GM21447 (cell line): Measurements from ENCODE around the gene UBE2O.

Experiments
- ATAC-seq: cut with Tn5 transposase; IDR thresholded peaks from one replicate; pipeline ENCODE4 v1.9.1; 2021; ENCODE audit not compliant: unreplicated experiment

Gene UBE2O

DNA sequence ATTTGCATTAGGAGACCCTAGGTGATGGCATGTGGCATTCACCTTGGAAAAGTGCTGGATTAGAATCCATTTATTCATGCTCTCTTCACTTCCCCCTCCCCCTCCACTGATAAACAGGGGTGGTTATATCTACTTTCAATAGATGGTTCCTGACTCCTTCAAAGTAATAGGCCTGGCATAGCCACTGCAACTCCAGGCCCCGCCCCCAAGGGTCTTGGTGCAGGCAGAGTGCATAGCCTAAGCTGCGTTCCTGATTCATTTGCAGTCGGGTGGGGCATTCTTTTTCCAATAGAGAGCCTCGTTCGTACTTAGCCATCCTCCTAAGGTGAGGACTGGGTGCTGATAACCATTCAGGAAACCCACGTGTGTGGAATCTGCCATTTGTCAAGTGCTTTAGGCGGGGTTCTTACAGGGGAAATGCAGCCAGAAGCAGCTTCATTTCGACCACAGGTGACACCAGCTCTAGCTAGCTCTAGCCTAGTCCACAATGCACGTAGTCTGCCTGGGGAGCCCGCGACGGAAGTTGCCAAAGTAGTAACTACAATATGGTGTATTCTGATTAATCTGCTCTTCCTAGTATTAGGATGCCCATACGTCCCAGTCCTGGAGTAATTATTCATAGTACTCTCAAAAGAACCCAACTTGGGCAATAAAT lies 11.1 kb downstream of the UBE2O start:
- ATAC-seq: no peak

DNA sequence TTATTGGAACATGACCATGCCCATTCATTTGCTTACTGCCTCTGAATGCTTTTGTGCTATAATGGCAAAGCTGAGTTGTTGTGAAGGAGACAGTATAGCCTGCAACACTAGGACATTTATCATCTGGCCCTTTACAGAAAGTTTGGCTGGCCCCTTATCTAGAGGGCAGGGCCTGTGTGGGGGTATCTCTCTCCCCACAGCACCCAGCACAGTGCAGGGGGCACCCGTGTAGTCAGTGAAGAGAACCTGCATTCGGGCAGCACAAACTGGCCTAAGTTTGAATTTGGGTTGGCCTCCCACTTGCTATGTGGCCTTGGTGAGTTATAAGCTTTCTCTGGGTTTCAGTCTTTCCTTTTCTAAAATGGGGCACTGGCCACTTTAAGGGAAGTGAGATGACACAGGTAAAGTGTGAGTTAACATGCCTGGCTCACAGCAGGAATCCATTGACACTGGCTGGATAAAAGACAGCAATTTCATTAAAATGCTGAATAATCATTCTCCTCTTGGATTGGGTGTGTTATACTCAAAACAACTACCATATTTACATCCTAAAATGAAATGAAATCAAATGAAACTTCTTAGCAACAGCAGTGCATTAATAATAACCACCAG lies 12.1 kb downstream of the UBE2O start:
- no peak for ATAC-seq

DNA sequence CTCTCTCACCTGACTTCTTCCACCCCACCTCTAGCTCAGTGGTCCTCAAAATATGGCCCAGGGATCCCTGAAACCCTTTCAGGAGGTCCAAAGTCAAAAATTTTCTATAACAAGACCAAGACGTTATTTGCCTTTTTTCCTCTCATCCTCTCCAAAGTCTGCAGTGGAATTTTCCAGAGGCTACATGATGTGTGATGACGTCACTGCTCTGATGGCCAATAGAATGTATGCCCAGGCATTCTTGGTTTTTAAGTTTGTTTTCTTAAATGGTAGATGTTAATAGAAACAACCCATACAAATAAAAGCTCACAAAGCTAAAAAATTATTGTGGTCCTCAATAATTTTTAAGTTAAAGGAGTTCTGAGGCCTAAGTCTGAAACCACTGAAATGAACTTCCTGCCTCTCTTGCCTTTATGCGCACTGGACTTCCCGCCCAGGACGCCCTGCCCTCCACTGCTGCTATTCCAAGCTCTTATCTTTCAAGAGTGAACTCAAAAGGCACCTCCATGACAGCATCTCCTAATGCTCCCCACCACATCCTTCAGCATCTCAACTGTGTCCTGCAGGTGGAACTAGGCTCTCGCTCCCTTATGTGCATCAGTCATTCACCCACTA lies 13.5 kb downstream of the UBE2O start:
- ATAC-seq: no peak

DNA sequence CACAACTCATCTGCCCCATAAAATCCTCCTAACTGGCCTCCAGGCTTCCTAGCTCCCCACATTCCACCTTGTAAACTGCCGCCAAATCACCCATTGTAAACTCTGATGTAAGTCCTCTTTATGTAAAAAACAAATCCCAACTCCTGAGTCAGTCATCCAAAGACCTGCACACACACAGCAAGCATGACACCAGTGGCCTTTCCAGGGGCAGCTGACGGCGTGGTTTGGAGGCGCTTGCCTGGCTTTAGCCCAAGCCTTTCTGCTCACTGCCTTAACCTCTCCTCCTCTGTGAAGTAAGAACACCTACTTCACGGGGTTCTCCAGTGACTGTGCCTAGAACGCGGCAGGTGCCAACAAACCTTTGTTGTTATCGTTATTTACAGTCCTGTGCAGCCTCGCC lies 14.0 kb downstream of the UBE2O start:
- no peak for ATAC-seq

DNA sequence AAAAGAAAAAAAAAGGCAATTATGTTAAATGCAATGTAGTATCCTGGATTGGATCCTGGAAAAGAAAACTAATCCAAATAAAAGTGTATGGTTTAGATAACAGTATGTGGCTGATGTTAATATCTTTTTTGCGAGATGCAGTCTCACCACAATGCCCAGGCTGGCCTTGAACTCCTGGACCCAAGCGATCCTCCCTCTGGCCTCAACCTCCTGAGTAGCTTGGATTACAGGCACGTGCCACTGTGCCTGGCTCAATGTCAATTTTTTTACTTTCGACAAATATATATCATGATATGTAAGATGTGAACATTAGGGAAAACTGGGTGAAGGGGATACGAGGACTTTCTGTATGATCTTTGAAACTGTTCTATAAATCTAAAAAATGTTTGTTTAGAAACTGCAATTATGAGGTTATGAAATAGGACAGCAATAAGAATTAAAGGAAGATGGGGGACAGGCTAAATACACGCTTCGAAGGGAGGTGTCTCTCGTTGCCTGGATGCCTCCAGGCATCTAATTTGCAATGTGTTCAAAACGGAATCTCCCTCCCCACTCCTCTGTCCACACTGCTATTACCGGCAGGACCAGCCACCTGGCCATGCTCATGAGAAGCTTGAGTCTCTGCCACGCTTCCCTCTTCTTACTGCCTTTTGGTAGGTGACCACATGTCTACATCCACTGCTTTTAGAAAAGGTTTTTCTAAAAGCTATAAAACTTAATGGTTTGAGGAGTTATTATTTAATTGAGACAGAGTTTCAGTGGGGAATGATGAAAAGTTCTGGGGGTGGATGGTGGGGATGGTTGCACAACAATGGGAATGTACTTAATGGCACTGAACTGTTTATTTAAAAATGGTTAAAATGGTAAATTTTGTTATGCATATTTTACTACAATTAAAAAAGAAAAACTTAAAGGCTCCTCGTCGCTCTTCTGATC lies 15.2 kb downstream of the UBE2O start:
- ATAC-seq: no peak

DNA sequence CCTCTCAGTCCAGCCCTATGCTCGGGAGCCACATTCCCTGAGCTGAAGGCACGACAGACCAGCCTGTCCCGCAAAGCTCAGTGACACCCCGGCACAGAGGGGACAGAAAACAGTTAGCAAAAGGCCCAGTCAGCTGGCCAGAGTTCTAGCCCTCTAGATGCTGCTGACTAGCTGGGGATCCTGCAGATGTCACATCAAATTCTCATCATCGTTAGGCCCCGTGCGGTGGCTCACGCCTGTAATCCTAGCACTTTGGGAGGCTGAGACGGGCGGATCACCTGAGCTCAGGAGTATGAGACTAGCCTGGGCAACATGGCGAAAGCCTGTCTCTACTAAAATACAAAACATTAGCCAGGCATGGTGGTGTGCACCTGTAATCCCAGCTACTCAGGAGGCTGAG lies 17.2 kb downstream of the UBE2O start:
- ATAC-seq: no peak

DNA sequence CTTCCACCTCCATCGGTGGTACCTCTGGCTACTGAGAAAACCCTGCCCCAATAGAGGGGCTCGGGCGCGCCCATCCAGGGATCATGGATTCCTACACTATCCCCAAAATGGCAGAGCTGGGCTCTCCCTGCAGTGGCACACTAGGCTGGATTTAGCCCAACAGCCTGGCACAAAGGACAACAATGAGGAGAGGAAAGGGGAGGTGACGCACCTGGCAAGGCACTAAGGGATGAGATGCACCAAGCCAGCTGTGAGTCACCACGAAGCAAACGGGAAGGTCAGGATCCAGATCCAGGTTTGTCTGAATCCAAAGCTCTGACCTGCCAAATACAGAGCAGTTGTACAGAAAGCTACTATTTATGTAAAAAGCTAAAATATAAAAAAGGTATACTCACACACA lies 18.1 kb downstream of the UBE2O start:
- no peak for ATAC-seq

DNA sequence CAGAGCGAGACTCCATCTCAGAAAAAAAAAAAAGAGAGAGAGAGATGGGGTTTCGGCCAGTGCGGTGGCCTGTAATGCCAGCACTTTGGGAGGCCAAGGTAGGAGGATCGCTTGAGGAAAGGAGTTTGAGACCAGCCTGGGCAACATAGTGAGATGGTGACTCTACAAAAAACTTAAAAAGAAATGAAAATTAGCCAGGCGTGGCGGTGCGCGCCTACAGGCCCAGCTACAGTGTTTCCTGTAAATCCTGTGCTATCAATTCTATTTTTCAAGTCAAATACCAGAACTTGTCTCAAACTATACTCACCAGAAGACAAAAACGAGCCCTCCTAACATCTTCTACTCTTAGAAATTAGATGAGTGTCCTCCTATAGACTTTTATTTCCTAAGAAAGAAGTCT lies 19.3 kb downstream of the UBE2O start:
- ATAC-seq: no peak

DNA sequence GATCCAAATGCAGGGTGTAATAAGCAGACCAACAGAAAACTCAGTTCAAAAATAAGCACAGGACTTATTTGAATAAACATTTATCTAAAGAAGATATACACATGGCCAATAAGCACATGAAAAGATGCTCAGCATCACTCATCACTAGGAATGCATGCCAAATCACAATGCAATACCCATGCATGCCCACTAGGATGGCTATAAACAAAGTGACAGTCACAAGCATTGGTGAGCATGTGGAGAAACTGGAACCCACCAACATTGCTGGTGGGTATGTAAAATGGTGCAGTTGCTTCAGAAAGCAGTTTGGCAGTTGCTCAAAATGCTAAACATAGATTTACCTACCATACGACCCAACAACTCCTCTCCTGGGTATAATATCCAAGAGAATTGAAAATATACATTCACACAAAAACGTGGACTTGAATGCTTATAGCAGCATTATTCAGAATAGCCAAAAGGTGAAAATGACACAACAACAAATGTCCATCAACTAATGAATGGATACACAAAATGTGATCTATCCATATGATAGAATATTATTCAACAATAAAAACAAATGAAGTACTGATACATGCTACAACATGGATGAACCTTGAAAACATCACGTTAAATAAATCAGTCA lies 20.1 kb downstream of the UBE2O start:
- no peak for ATAC-seq

DNA sequence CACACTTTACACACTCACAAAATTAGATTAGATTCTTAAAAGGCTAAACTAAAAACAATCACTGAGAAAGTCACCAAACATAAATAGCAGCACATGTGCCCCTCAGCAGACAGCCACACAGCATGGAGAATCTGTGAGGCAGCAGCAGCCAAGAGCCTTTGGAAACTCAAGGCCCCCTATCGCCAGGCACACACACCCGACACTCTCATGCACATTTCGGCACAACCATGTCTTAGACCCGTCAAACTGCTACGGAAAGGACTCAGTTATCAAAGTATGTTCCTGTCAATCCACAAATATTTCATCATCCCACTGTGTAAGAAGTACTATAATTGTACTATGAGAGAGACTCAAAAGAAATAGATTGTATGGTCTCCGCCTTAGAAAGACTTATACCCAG lies 20.9 kb downstream of the UBE2O start:
- ATAC-seq: no peak

DNA sequence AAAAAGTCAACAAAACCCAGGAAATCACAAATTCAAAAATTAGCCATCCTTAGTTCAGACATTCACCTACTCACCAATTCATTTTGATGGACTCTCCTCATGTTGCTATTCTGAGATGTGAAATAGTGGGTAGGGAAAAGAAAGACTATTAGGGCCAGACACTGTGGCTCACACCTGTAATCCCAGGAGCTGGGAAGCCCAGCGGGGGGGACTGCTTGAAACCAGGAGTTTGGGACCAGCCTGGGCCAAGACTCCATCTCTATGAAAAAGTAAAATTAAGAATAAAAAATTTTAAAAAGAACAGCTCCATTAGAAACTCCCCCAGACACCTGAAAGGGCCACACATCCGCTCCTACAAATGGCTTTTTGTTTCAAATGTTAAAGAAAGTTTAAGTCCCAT lies 21.4 kb downstream of the UBE2O start:
- no peak for ATAC-seq

DNA sequence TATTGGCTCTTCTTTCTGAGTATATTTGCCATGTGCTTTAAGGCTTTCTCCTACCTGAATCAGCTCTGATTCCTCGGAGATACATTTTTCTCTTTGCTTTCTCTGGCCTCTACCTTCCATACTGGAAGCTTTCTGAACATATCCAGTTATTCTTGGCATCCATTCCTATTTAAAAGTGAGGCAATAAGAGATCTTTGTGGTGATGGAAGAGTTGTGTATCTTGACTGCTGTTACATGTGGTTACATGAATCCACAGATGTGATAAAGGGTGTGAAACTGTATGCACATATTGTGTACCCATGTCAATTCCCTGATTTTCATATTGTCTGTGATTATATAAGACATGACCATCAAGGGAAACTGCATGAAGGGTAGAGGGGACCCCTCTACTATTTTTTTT lies 24.4 kb downstream of the UBE2O start:
- no peak for ATAC-seq

DNA sequence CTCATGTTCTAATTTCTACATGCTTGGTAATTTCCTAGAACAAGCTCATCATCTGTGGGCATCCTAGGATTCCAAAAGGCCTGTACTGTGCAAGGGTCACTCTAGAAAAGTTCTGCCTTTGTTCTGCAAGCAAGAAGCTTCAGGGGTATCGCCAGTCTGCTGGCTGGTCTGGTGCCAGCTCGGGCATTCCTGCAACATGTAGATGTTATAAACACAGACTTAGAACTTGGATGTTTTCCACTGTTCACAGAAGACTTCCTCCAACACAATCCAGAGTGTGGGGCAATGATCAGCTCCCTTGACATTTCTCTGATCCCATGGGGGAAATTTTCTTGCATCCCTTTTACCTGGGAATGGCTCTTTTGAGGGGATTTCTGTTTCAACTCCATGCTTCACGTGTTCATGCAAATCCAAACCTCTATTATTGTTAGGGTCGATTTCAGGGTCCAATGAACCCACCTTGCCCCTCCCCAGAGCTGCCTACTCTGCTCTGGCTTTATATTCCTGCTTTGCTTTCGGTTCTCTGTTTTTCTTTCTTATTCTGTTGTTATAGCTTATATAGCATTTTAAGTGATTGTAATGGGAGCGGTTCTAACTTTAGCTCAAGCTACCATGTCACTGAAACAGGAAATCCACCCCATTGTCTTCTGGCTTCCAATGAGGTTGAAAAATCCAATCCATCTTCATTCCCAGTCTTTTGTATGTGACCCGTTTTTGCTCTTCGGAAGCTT lies 25.3 kb downstream of the UBE2O start:
- ATAC-seq: no peak

DNA sequence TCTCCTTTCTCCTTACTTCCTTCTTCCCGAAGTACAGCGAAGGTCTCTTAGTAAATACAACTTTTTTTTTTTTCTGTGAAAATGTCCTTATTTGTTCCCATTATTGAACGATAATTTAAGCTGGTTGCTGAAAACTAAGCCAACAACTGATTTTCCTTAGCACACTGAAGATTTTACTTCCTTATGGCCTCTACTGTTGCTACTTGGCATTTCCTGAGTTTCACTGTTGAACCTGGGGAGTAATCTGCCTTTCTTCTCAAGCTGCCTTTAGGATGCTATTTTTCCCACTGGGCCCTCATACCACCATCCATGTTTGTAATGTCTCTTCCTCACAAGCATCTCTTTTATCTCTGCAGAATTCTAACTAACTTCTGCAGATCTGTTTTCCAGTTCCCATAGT lies 26.1 kb downstream of the UBE2O start:
- ATAC-seq: no peak

DNA sequence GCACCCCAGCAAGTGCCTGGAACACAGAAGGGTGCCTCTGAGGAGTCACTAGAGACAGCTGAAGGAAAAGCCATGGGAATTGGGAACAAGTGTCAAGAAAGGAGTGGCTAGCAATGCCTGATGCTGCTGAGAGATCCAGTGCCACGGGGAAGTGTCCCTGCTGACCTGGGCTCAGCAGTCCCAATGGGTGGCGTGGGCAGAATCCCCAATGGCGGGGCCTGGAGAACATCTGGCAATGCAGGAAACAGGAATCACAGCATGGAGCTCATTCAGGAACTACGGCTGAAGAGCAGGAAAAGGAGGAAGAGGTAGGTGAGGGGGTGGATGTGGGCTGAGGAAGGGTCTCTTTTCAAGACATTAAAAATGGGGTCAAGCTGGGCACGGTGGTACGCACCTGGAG lies 30.1 kb downstream of the UBE2O start:
- no peak for ATAC-seq

DNA sequence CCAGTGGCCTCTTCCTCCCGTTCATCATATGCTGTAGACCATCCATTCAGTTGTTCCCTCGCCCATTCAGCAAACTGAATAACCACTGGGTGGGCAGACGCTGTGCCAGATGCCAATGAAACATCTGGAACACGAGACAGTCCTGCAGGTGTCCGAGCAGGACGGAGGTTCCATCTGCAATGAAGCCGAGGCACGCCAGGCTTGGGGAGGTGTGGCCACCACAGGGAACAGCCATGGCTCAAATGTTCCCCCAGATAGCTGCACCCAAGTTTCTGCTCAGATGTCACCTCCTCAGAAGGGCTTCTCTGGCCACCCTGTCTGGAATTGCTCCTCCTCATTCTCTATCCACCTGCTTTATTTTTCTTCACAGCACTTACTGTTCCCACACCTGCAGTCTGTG lies 30.5 kb downstream of the UBE2O start:
- ATAC-seq: no peak

DNA sequence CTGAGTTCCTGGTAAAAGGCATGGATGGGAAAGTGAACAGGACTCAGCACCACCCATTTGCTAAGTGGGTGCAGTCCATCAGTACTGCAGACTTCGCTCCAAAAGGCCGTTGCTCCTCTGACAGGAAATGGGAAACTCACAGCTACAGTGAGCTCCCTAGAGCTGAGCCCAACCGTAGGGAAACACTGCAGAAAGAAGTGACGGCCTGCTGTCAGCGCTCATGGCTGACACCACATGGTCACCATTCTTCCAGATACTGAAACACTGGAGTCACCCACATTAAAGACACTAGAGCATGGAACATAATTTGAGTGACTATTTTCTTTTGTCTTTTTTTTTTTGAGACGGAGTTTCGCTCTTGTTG lies 31.9 kb downstream of the UBE2O start:
- no peak for ATAC-seq

DNA sequence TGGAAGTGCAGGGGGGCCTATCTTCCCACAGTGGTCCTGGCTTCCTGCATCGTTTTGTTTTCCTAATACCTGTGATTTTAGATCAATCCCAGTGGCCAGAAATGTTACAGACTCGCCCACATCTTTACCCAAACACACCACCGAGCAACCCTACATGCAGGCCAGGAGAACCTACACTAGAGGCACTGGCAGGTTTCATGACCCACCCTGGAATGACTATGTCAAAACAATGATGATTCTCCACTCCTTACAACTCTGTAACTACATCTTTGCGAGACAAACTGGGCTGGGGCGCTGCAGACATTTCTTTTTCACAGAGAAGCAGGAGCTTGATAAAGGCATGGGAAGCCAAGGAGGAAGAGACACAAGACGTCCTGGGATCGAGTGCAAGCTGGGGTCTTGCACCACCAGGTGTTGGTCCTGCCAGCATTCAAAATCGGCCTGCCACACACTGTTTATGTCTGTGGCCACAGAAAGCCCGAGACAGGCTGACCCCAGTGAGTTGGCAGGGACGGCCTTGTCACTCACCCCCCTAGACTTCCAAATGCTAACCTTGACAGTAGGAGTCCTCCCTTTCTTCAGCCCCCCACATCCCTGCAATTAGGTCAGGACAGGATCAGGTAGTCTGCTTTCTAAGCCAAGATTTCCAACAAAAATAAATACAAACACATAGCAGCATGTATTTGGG lies 32.5 kb downstream of the UBE2O start:
- no peak for ATAC-seq

DNA sequence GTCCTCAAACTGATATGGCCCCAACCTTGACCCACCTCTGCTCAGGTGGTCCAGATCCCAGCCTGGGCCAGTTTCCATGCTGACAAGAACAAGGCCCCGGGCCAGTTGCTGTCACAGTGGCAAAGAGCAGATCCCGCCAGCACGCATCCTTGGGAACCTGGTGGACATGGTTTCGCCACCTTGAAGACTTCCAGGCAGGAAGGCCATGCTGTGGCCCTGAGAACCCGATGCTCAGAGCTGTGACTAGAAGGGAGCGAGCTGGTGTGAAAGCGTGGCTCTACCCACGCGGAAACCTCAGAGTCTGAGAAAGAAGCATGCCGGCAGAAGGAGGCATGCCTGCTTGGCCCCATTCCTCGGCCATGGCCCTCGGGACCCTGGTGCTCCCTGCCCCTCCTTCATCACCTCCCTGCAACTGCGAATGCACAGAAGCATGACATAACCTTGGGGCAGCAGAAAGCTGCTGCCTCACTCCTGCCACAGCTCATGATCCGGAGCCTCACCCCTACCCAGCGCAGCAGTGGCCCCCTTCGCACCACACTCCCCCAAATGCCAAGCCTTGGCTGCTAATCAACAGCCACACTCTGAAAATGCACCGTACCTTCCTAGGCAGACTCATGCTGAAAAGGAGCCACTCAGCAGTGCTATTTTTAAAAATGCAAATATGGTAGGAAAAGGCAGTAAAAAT lies 33.2 kb downstream of the UBE2O start:
- ATAC-seq: no peak
